ENCODE data around the gene TSSC4.

- TF ChIP-seq POLR2A (IDR thresholded peaks at IDR 0.05) = no peak
- TF ChIP-seq, protein P1, sequence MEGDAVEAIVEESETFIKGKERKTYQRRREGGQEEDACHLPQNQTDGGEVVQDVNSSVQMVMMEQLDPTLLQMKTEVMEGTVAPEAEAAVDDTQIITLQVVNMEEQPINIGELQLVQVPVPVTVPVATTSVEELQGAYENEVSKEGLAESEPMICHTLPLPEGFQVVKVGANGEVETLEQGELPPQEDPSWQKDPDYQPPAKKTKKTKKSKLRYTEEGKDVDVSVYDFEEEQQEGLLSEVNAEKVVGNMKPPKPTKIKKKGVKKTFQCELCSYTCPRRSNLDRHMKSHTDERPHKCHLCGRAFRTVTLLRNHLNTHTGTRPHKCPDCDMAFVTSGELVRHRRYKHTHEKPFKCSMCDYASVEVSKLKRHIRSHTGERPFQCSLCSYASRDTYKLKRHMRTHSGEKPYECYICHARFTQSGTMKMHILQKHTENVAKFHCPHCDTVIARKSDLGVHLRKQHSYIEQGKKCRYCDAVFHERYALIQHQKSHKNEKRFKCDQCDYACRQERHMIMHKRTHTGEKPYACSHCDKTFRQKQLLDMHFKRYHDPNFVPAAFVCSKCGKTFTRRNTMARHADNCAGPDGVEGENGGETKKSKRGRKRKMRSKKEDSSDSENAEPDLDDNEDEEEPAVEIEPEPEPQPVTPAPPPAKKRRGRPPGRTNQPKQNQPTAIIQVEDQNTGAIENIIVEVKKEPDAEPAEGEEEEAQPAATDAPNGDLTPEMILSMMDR (IDR thresholded peaks at IDR 0.05) = no peak
Measured at GRCh38 chr11:2363577-2364370, 36.8 kb upstream of the TSSC4 start.

Measured in right lobe of liver (tissue), 4 donors.